Measurements from ENCODE around the gene ZNF91.
"Not testable (repeated sequence)": the region's sequence is repeated elsewhere in the genome, so short reads cannot be mapped to it uniquely, and the experiment has no call there.

The ZNF91 gene

GRCh38 chr19:23395041-23395721 is at the start of gene ZNF91:
Gene ZNF91, minus strand, starts transcription at chr19:23395471. Its CDS starts 117 bp downstream, at chr19:23395354.
- peak; percentile 87 for DNase-seq (ENCODE audit: low read depth)

GRCh38 chr19:23440791-23441190 is 45.5 kb upstream of the ZNF91 start:
- DNase-seq (ENCODE audit: low read depth) = no peak

GRCh38 chr19:23440207-23440606 is 44.9 kb upstream of the ZNF91 start:
- no peak for DNase-seq (ENCODE audit: low read depth)

- DNase-seq (ENCODE audit: low read depth) = no peak
These were observed 44.4 kb upstream of the ZNF91 start for GRCh38 chr19:23439623-23440022.

GRCh38 chr19:23437901-23438300 is 42.6 kb upstream of the ZNF91 start:
- DNase-seq (ENCODE audit: low read depth) = no peak

- no peak for DNase-seq (ENCODE audit: low read depth)
These were observed 41.7 kb upstream of the ZNF91 start for GRCh38 chr19:23436944-23437343.

GRCh38 chr19:23436318-23436717 is 41.0 kb upstream of the ZNF91 start:
- no peak for DNase-seq (ENCODE audit: low read depth)

GRCh38 chr19:23420824-23421223 is 25.6 kb upstream of the ZNF91 start:
- no peak for DNase-seq (ENCODE audit: low read depth)

- not testable (repeated sequence) for DNase-seq (ENCODE audit: low read depth)
These were observed 24.0 kb upstream of the ZNF91 start for GRCh38 chr19:23419261-23419660.

- no peak for DNase-seq (ENCODE audit: low read depth)
These were observed 20.4 kb upstream of the ZNF91 start for GRCh38 chr19:23415561-23416191.

GRCh38 chr19:23415034-23415433 is 19.8 kb upstream of the ZNF91 start:
- no peak for DNase-seq (ENCODE audit: low read depth)

- no peak for DNase-seq (ENCODE audit: low read depth)
These were observed 14.9 kb upstream of the ZNF91 start for GRCh38 chr19:23410155-23410554.

GRCh38 chr19:23409392-23410048 is 14.2 kb upstream of the ZNF91 start:
- DNase-seq (ENCODE audit: low read depth) = no peak

- DNase-seq (ENCODE audit: low read depth) = no peak
These were observed 12.4 kb upstream of the ZNF91 start for GRCh38 chr19:23407616-23408133.

GRCh38 chr19:23406721-23407120 is 11.4 kb upstream of the ZNF91 start:
- no peak for DNase-seq (ENCODE audit: low read depth)

GRCh38 chr19:23406091-23406490 is 10.8 kb upstream of the ZNF91 start:
- no peak for DNase-seq (ENCODE audit: low read depth)

- DNase-seq (ENCODE audit: low read depth) = no peak
These were observed 9.4 kb upstream of the ZNF91 start for GRCh38 chr19:23404676-23405075.

- no peak for DNase-seq (ENCODE audit: low read depth)
These were observed 8.5 kb upstream of the ZNF91 start for GRCh38 chr19:23403581-23404324.

- DNase-seq (ENCODE audit: low read depth) = no peak
These were observed 7.8 kb upstream of the ZNF91 start for GRCh38 chr19:23403052-23403451.

- DNase-seq (ENCODE audit: low read depth) = no peak
These were observed 7.1 kb upstream of the ZNF91 start for GRCh38 chr19:23402388-23402787.

- no peak for DNase-seq (ENCODE audit: low read depth)
These were observed 5.9 kb upstream of the ZNF91 start for GRCh38 chr19:23401086-23401610.

GRCh38 chr19:23399443-23399842 is 4.2 kb upstream of the ZNF91 start:
- DNase-seq (ENCODE audit: low read depth) = no peak

Measured in non-pigmented ciliary epithelial cell (primary cell).